Uterine smooth muscle cell (primary cell): Measurements from ENCODE around the gene SPRED3. TPM values are rescaled to one million over a fixed set of nuclear protein-coding genes. Genes with fewer than 3 reads are reported as not detected.

Experiments used
- total RNA-seq: library from RNA; depleted of rRNA; stranded (reverse); fragments of >200 nt; gene quantifications from 2 replicates; pipeline ENCODE4 v1.2.3, GENCODE V29; 2014

SPRED3 gene, protein sequence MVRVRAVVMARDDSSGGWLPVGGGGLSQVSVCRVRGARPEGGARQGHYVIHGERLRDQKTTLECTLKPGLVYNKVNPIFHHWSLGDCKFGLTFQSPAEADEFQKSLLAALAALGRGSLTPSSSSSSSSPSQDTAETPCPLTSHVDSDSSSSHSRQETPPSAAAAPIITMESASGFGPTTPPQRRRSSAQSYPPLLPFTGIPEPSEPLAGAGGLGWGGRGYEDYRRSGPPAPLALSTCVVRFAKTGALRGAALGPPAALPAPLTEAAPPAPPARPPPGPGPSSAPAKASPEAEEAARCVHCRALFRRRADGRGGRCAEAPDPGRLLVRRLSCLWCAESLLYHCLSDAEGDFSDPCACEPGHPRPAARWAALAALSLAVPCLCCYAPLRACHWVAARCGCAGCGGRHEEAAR
- 2.4 TPM in 2 replicates for total RNA-seq

DNA sequence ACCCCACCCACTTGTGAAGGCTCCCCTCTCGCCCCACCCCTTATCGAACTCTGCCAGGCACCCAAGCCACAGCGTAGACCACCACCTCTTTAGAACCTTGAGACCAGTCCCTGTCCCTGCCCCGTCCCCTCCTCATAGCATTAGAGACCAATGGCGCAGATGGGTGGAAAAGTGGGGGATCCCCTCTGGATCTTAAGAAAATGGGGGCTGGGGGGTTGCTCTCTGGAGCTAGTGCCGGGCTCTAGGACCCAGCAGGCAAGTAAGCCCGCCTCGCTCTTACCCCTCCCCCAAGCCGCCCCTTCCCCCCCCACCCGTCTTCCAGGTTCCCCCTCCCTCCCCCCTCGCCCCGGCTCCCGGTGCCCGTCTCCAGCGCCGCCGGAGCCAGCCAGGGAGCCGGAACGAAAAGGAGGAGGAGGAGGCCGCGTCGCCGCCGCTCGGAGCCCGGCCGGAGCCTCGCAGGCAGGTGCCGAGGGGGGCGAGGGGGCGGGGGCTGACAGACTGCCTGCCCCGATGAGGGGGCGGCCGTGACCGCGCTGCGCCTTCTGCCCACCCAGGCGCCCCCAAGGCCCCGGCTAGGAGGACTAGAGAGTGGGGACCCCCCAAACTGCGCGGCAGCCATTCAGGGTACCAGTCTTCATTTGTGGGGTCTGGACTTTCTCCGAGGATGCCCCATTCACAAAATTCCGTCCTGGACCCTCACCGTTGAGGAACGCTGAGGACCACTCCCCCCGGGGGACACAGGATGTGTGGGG is at the start of gene SPRED3:
Gene SPRED3, plus strand, starts transcription at position 349 of the 752 bp plus-strand sequence. CDS start 1,606 bp downstream, outside the sequence.

DNA sequence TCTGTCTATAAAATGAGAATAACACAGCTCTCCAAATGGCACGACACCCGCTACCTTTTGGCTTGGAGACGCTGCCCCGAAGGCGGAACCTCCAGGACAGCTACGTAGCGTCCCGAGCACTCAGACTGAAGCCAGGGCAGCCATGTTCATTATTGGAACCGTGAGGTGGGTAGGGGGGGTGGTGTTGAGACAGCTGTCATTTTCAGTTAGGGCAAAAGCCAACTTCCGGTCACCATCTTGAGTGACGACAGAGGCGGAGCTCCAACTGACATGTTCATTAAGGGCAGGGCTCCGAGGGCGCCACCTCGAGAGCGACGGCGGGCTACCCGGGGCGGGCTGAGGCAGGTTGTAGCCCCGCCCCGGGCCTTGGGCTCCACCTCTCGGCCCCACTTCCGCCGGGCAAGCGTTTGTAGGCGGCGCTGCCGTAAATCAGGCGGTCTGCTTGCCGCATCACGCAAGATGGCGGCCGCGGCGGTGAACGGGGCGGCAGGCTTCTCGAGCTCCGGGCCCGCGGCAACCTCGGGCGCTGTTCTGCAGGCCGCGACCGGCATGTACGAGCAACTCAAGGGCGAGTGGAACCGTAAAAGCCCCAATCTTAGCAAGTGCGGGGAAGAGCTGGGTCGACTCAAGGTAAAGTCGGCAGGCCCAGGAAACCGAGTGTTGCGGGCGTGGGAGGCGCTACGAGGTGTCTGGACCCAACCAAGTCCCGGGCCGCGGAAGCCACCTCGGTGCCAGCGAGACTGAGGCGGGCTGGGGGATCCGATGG is 14.0 kb upstream of the SPRED3 start, which contains the start of gene PSMD8:
Gene PSMD8, plus strand, starts transcription at position 240 of the 766 bp plus-strand sequence. Its CDS starts 31 bp downstream, at position 271.

DNA sequence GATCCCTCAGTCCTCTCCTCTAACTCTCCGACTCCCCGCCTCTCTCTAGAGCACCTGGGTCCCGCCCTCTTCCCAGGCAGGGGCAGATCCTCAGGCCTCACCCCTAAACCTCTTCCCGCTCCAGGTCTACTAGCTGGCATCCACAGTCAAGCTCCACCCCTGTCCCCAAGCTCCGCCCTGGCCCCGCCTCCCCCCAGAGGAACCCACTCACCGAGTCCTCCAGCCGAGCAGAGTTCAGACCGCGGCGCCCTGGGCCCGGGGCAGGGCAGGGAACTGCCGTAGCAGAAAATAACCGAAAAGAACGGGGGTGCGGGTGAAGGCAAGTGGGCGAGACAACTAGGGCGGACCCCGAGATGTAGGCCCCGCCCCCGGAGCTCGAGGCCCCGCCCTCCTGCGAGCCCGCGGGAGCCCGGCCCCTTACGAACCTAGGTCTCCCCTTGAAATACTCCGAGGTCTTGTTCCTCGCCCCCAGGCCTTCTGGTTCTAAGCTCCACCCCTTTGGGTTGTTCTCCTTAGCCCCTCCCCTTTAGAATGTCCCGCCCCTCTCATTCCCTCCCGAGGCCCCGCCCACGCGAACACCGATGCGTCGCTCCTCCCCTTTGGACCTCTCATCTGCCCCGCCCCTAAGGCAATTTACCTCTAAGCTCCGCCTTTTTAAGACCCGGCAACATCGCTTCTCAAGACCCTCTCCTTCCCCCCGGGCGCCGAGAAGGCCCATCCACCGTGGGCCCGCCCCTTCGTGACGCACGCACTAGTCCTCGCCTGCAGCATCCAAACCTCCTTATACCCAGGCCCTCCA is 748 bp upstream of the SPRED3 start, which contains the start of gene GGN:
Gene GGN, minus strand, starts transcription at position 485 of the 799 bp plus-strand sequence. CDS start 773 bp downstream, outside the sequence.

DNA sequence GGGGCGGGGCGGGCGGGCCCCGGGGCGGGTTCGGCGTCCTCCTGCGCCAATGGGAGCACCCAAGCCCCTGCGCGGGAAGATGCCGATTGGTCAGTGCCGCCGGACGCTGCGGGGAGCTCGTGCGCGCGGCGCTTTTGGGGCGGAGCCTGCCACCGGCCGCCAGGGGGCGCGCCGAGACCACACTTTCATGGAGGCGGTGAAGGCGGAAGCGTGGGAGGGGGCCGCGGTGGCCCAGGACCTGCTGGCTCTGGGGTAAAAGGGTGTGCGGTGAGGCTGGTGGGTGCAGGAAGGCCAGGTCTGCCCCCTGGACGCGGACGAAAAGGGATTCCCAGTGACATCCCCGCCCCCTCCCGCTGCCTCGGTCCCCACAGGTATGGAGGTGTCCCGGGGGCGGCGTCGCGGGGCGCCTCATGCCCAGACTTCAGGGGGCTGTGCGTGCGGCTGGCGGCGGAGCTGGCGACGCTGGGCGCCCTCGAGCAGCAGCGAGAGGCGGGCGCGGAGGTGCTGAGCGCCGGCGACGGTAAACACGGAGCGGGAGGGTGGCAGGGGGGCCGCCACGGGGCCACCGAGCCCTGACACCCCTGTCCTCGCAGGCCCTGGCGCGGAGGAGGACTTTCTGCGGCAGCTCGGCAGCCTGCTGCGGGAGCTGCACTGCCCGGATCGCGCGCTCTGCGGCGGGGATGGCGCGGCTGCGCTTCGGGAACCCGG is 14.6 kb downstream of the SPRED3 start, which contains the start of gene FAM98C:
Gene FAM98C, plus strand, starts transcription at position 127 of the 708 bp plus-strand sequence. Its CDS starts 61 bp downstream, at position 188.

DNA sequence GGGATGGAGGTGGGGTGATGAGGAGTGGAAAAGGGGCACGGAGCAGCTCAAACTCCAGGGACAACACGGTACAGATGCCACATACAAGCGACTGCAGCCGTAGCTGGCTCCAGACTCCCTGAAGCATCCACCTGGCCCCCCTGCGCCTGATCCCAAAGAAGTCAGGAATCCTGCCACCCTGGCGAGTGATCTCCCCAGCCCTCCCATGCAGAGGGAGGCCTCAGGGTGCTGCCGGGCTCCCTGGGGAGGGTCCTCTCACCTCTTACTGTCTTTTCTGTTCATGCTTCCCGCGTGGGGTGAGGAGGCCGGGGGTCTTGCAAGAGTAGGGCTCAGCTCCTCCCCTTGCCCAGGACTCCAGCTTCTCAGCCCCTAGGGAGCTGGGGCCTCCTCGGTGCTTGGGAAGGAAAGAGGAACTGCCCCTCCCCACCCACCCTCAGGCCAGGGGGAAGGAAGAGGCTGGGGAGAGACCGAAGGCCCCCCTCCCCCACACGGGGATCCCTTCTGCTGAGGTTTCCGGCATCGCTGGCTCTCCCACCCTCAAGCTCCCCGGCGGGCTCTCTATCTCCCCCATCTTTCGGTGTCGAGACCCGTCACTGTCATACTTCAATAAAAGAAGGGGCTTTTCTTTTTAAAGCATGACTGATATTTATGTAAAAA is 37.4 kb downstream of the SPRED3 start, which contains the start of gene RASGRP4:
Gene RASGRP4, minus strand, starts transcription at position 410 of the 657 bp plus-strand sequence. Its CDS starts 128 bp downstream, at position 282.

DNA sequence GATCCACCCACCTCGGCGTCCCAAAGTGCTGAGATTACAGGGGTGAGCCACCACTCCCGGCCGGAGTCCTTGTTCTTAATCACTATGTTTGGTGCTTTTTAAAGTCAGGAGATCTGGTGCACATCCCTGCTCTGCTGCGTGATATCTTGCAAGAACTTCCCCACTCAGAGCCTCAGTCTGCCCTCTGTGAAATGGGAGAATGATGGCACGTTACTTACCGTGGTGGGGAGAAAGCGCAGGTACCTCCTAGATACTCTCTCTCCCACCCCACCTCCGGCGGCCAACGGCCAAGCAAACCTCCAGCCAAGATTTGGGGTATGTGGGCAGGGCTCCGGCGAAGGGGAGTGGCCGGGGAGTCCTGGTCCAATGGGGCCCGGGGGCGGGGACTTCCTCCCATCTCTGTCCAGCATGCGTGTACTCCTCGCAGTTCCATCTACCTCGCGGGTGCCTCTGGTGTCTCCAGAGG is 44.8 kb downstream of the SPRED3 start, which contains the start of gene RYR1:
Gene RYR1, plus strand, starts transcription at position 424 of the 466 bp plus-strand sequence. CDS start 139 bp downstream, outside the sequence.

Other genes starting within 250 kb of the SPRED3 start
- gene DPF1, start 164.5 kb upstream of the SPRED3 start, total RNA-seq = 0.50 and 2.8 TPM in 2 replicates
- gene PPP1R14A, start 132.3 kb upstream of the SPRED3 start, total RNA-seq = 0.44 and 1.6 TPM in 2 replicates
- gene SPINT2, start 124.1 kb upstream of the SPRED3 start, total RNA-seq = 0.55 and 1.7 TPM in 2 replicates
- not detected in 2 replicates for gene C19orf33, start 84.4 kb upstream of the SPRED3 start, total RNA-seq
- 53.6 and 73.6 TPM in 2 replicates for gene YIF1B, start 72.8 kb upstream of the SPRED3 start, total RNA-seq
- gene KCNK6, start 68.9 kb upstream of the SPRED3 start, total RNA-seq = 1.5 and 5.2 TPM in 2 replicates
- gene CATSPERG, start 52.9 kb upstream of the SPRED3 start, total RNA-seq = 0.22 and 1.6 TPM in 2 replicates
- 308 and 462 TPM in 2 replicates for gene PSMD8, start 14.1 kb upstream of the SPRED3 start, total RNA-seq
- 0.11 and 0.62 TPM in 2 replicates for gene GGN, start 663 bp upstream of the SPRED3 start, total RNA-seq
- gene FAM98C, start 14.4 kb downstream of the SPRED3 start, total RNA-seq = 7.2 and 8.0 TPM in 2 replicates
- gene RASGRP4, start 37.5 kb downstream of the SPRED3 start, total RNA-seq = not detected in 2 replicates
- under 0.01 and 0.11 TPM in 2 replicates for gene RYR1, start 45.0 kb downstream of the SPRED3 start, total RNA-seq
- 0.55 TPM in 1 of 2 replicates, not detected in the other for gene MAP4K1, start 229.3 kb downstream of the SPRED3 start, total RNA-seq
- gene EIF3K, start 230.5 kb downstream of the SPRED3 start, total RNA-seq = 371 and 436 TPM in 2 replicates